Cardiac muscle cell (in vitro differentiated cells and primary cell): ENCODE data around the gene IGFBP6. TPM values are rescaled to one million over a fixed set of nuclear protein-coding genes. Genes with fewer than 3 reads are reported as not detected.

Experiments used
- DNase-seq, 2 donors: peaks; one replicate each; pipeline versions ENCODE4 v3.0.0 to v3.0.0-alpha.2; 2010 to 2017; ENCODE audit warnings: low read depth in 1 of 2, low spot score in 1 of 2
- H3K27ac ChIP-seq: fragments of 200-600 bp; sonication (generic); 2 replicates; pipeline ENCODE4 v1.5.1; 2016
- H3K27me3 ChIP-seq: fragments of 200-600 bp; sonication (generic); 2 replicates; pipeline ENCODE4 v1.6.0; 2016; ENCODE audit warnings: control low read depth
- H3K36me3 ChIP-seq: fragments of 200-600 bp; sonication (generic); 2 replicates; pipeline ENCODE4 v1.5.1; 2016; ENCODE audit warnings: control low read depth
- H3K4me1 ChIP-seq: fragments of 200-600 bp; sonication (generic); 2 replicates; pipeline ENCODE4 v1.8.1; 2017; ENCODE audit warnings: low read depth, mild to moderate bottlenecking, mixed run types
- H3K4me3 ChIP-seq: fragments of 200-600 bp; sonication (generic); 2 replicates; pipeline ENCODE4 v1.5.1; 2016; ENCODE audit warnings: mild to moderate bottlenecking
- H3K9me3 ChIP-seq: fragments of 200-600 bp; sonication (generic); 2 replicates; pipeline ENCODE4 v1.5.1; 2017; ENCODE audit warnings: low read depth, mild to moderate bottlenecking, control low read depth
- polyA plus RNA-seq: library from polyadenylated mRNA; unstranded; fragments of >200 nt; fragmentation: Nextera tagmentation; extraction: Ambion mirVana; gene quantifications from 2 replicates; pipeline ENCODE4 v1.2.1, GENCODE V29; 2016
- total RNA-seq: library from RNA; depleted of rRNA; stranded (reverse); fragments of >200 nt; gene quantifications from 2 replicates; pipeline ENCODE4 v1.2.3, GENCODE V29; 2016
- TF ChIP-seq, protein P1 (sequence below): IDR thresholded peaks from 2 replicates; pipeline ENCODE4 v1.5.1; 2012; ENCODE audit warnings: low read depth, mild to moderate bottlenecking, low read length

Gene IGFBP6
- total and polyA plus RNA-seq, 2 experiments from 2014 or later, result 58.9 to 109 TPM

DNA sequence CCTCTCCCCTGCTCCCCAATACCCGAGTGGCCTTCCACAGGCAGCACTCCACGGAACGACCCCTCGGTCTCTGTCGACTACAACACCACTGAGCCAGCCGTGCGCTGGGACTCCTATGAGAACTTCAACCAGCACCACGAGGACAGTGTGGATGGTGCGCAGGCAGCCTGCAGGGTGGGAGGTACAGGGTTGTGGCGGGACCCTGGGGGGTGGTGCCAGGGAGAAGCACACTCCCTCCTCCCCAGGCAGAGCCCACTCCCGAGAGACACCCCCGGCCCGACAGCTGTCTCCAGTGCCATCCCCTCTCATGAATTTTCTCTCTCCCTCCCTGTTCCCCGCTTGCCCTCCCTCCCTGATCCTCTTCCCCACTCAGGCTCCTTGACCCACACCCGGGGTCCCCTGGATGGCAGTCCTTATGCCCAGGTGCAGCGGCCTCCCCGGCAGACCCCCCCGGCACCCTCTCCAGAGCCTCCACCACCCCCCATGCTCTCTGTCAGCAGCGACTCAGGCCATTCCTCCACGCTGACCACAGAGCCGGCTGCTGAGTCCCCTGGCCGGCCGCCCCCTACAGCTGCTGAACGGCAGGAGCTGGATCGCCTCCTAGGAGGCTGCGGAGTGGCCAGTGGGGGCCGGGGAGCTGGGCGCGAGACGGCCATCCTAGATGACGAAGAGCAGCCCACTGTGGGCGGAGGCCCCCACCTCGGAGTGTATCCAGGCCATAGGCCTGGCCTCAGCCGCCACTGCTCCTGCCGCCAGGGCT lies 38.6 kb upstream of the IGFBP6 start:
- Histone ChIP-seq H3K27me3 (no peaks in the 10 kb centered on the region), H3K4me1 (peaks cover 16% of the 10 kb centered on the region), H3K9me3 (no peaks in the 10 kb centered on the region), H3K36me3 (no peaks in the 10 kb centered on the region), H3K27ac (no peak overlapping the region), H3K4me3 (no peak overlapping the region)
- peak in 1 of 2 donors; percentile 3 for DNase-seq
- TF ChIP-seq, protein P1, sequence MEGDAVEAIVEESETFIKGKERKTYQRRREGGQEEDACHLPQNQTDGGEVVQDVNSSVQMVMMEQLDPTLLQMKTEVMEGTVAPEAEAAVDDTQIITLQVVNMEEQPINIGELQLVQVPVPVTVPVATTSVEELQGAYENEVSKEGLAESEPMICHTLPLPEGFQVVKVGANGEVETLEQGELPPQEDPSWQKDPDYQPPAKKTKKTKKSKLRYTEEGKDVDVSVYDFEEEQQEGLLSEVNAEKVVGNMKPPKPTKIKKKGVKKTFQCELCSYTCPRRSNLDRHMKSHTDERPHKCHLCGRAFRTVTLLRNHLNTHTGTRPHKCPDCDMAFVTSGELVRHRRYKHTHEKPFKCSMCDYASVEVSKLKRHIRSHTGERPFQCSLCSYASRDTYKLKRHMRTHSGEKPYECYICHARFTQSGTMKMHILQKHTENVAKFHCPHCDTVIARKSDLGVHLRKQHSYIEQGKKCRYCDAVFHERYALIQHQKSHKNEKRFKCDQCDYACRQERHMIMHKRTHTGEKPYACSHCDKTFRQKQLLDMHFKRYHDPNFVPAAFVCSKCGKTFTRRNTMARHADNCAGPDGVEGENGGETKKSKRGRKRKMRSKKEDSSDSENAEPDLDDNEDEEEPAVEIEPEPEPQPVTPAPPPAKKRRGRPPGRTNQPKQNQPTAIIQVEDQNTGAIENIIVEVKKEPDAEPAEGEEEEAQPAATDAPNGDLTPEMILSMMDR, result no peak

DNA sequence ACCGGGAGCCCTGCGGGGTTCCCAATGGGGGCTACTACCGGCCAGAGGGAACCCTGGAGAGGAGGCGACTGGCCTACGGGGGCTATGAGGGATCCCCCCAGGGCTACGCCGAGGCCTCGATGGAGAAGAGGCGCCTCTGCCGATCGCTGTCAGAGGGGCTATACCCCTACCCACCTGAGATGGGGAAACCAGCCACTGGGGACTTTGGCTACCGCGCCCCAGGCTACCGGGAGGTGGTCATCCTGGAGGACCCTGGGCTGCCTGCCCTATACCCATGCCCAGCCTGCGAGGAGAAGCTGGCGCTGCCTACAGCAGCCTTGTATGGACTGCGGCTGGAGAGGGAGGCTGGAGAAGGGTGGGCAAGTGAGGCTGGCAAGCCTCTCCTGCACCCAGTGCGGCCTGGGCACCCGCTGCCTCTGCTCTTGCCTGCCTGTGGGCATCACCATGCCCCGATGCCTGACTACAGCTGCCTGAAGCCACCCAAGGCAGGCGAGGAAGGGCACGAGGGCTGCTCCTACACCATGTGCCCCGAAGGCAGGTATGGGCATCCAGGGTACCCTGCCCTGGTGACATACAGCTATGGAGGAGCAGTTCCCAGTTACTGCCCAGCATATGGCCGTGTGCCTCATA lies 37.9 kb upstream of the IGFBP6 start:
- TF ChIP-seq, protein P1, result no peak
- Histone ChIP-seq H3K9me3 (no peaks in the 10 kb centered on the region), H3K27ac (no peak overlapping the region), H3K4me1 (peaks cover 15% of the 10 kb centered on the region), H3K4me3 (no peak overlapping the region), H3K36me3 (no peaks in the 10 kb centered on the region), H3K27me3 (no peaks in the 10 kb centered on the region)
- DNase-seq, result no peak

DNA sequence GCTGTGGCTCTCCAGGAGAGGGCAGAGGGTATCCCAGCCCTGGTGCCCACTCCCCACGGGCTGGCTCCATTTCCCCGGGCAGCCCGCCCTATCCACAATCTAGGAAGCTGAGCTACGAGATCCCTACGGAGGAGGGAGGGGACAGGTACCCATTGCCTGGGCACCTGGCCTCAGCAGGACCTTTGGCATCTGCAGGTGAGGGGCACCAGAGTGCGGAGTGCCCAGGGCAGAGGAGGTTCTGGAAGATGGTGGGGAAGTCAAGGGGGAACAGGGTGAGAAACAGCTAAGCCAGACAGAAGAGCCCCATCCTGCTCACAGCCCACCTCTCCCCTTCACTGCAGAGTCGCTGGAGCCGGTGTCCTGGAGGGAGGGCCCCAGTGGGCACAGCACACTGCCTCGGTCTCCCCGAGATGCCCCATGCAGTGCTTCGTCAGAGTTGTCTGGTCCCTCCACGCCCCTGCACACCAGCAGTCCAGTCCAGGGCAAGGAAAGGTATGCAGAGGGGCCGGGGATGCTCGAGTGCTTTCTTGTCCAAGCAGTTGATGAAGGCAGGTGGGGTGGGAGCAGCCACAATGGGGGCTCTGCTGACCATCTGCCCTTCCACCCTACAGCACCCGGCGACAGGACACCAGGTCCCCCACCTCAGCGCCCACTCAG lies 37.3 kb upstream of the IGFBP6 start:
- Histone ChIP-seq H3K27me3 (no peaks in the 10 kb centered on the region), H3K27ac (no peak overlapping the region), H3K36me3 (no peaks in the 10 kb centered on the region), H3K9me3 (no peaks in the 10 kb centered on the region), H3K4me1 (peaks cover 13% of the 10 kb centered on the region), H3K4me3 (no peak overlapping the region)
- no peak for DNase-seq
- TF ChIP-seq, protein P1, result no peak

DNA sequence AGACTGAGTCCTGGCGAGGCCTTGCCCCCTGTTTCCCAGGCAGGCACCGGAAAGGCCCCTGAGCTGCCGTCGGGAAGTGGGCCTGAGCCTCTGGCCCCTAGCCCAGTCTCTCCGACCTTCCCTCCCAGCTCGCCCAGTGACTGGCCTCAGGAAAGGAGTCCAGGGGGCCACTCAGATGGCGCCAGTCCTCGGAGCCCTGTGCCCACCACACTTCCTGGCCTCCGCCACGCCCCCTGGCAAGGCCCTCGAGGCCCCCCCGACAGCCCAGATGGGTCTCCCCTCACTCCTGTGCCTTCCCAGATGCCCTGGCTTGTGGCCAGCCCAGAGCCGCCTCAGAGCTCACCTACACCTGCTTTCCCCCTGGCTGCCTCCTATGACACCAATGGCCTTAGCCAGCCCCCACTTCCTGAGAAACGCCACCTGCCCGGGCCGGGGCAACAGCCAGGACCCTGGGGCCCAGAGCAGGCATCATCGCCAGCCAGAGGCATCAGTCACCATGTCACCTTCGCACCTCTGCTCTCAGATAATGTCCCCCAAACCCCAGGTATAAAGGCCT lies 36.7 kb upstream of the IGFBP6 start:
- Histone ChIP-seq H3K27me3 (no peaks in the 10 kb centered on the region), H3K4me3 (no peak overlapping the region), H3K9me3 (no peaks in the 10 kb centered on the region), H3K36me3 (no peaks in the 10 kb centered on the region), H3K27ac (no peak overlapping the region), H3K4me1 (peaks cover 13% of the 10 kb centered on the region)
- TF ChIP-seq, protein P1, result no peak
- peak in 1 of 2 donors; percentile 2 for DNase-seq

DNA sequence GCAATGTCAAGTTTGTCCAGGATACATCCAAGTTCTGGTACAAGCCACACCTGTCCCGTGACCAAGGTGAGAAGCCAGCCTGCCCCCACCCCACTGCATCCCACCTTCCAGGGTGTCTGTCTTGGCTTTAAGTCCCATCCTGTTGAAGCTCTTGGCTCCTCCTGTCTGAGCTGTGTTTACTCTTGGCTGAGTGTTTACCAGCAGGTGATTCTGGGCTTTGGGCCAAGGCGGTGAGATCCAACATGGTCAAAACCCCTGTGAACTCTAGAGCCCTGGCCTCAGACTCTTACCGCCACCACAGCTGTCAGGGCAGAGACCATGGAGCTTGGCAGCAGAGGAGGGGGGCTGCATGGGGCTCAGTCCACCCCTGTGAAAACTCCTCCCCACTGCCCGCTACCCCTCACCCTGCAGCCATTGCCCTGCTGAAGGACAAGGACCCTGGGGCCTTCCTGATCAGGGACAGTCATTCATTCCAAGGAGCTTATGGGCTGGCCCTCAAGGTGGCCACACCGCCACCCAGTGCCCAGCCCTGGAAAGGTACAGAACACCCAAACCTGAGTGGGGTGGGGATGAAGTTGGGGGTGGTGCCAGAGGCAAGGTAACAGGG lies 36.0 kb upstream of the IGFBP6 start:
- H3K4me3 ChIP-seq, result no peak overlapping the region
- DNase-seq, result peak in 1 of 2 donors; percentile 9
- no peak overlapping the region for H3K27ac ChIP-seq
- H3K4me1 ChIP-seq, result peaks cover 13% of the 10 kb centered on the region
- no peaks in the 10 kb centered on the region for H3K27me3 ChIP-seq
- H3K9me3 ChIP-seq, result no peaks in the 10 kb centered on the region
- H3K36me3 ChIP-seq, result no peaks in the 10 kb centered on the region
- TF ChIP-seq, protein P1, result peak; percentile 22
